Skeletal muscle tissue (tissue), 4 donors: Measurements from ENCODE around the gene OR5AC2. TPM values are rescaled to one million over a fixed set of nuclear protein-coding genes. Genes with fewer than 3 reads are reported as not detected.

Experiments
- H3K27ac ChIP-seq: one replicate; pipeline ENCODE4 v1.7.0; 2013; ENCODE audit warnings: mild to moderate bottlenecking, low read depth, low read length, inconsistent platforms
- H3K27me3 ChIP-seq, 3 donors: one replicate each; pipeline ENCODE4 v1.7.0; 2013; ENCODE audit warnings: low read length in 3 of 3; ENCODE audit not compliant: control insufficient read depth in 3 of 3, insufficient read depth in 3 of 3
- H3K36me3 ChIP-seq, 3 donors: one replicate each; pipeline ENCODE4 v1.7.0; 2013; ENCODE audit warnings: low read length in 3 of 3; ENCODE audit not compliant: control insufficient read depth in 3 of 3, insufficient read depth in 3 of 3
- H3K4me1 ChIP-seq, 3 donors: one replicate each; pipeline ENCODE4 v1.7.0; 2013; ENCODE audit warnings: low read length in 3 of 3, mild to moderate bottlenecking in 3 of 3; ENCODE audit not compliant: control insufficient read depth in 3 of 3, insufficient read depth in 3 of 3
- H3K4me3 ChIP-seq, 3 donors: one replicate each; pipeline ENCODE4 v1.7.0; 2013; ENCODE audit warnings: low read length in 3 of 3
- H3K9ac ChIP-seq, 3 donors: one replicate each; pipeline ENCODE4 v1.7.0; 2013; ENCODE audit warnings: low read length in 3 of 3, mild to moderate bottlenecking in 3 of 3, moderate library complexity in 2 of 3, low read depth in 1 of 3
- H3K9me3 ChIP-seq, 3 donors: one replicate each; pipeline ENCODE4 v1.7.0; 2013; ENCODE audit warnings: low read length in 3 of 3; ENCODE audit not compliant: control insufficient read depth in 3 of 3
- total RNA-seq: library from RNA; depleted of rRNA; stranded (reverse); fragments of >200 nt; gene quantifications from one replicate; pipeline ENCODE4 v1.2.3, GENCODE V29; 2014
- donor health status: Osteomylitis.

OR5AC2 gene
- not detected for total RNA-seq

DNA sequence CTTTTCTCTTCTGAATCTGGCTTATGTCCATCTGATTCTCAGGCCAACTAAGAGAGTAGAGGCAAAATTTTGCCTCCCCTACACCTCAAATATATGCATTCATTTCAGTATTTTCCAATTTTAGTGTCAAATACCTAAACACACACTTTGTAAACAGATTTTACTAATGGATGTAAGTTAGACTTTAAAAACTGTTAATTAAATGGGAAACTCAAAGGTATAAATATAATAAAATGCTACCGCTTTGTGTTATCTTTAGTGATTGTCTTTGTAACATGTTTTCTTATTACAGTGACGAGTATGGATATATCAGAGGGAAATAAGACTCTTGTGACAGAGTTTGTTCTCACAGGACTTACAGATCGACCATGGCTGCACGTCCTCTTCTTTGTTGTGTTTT is at the start of gene OR5AC2:
Gene OR5AC2, plus strand, starts transcription at position 301 of the 400 bp plus-strand sequence. Its CDS starts 0 bp downstream, at position 301.
- no peak within 1 kb of the TSS for H3K9ac ChIP-seq
- H3K27me3 ChIP-seq: no peaks in the 10 kb centered on the region
- no peaks in the 10 kb centered on the region for H3K4me1 ChIP-seq
- H3K36me3 ChIP-seq: no peaks in the 10 kb centered on the region
- no peak within 1 kb of the TSS for H3K27ac ChIP-seq
- H3K4me3 ChIP-seq: no peak within 1 kb of the TSS
- H3K9me3 ChIP-seq: no peaks in the 10 kb centered on the region

DNA sequence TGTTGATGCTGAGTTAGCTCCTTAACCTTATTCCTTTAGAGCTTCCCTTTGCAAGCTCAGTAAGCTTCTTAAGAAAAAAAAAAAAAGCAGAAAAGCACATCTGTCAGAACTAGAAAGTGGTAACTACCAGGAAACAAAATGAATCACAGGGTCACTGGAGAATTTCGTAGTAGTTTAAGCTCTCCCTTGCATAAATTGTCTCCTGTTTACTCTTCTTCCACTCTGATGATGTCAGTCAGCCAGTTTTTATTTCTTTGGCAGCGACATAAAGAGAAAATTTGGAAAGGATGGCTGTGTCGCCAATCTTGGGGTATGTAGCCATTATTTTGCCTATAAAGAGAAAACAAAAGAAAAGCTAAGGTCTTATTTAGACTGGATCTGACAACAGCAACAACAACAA is 48.7 kb upstream of the OR5AC2 start:
- no peaks in the 10 kb centered on the region for H3K9me3 ChIP-seq
- H3K36me3 ChIP-seq: no peaks in the 10 kb centered on the region
- H3K27ac ChIP-seq: no peak overlapping the region
- no peak overlapping the region for H3K9ac ChIP-seq
- no peak overlapping the region for H3K4me3 ChIP-seq
- no peaks in the 10 kb centered on the region for H3K4me1 ChIP-seq
- no peaks in the 10 kb centered on the region for H3K27me3 ChIP-seq

DNA sequence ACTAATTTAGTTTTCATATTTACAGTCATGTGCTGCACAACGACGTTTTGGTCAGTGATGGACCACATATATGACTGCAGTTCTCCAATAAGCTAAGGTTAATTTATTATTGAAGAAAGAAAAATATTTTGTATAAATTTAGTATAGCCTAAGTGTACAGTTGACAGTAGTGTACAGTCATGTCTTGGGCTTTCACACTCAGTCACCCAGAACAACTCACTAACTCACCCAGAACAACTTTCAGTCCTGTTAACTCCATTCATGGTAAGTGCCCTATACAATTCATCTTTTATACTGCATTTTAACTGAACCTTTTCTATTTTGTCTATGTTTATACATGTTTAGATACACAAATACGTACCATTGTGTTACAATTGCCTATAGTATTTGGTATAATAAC is 48.1 kb upstream of the OR5AC2 start:
- H3K27me3 ChIP-seq: no peaks in the 10 kb centered on the region
- no peaks in the 10 kb centered on the region for H3K9me3 ChIP-seq
- no peak overlapping the region for H3K4me3 ChIP-seq
- H3K27ac ChIP-seq: no peak overlapping the region
- no peaks in the 10 kb centered on the region for H3K4me1 ChIP-seq
- H3K36me3 ChIP-seq: no peaks in the 10 kb centered on the region
- H3K9ac ChIP-seq: no peak overlapping the region

GRCh38 chr3:98039322-98040024 is 47.5 kb upstream of the OR5AC2 start:
- Histone ChIP-seq H3K27ac (no peak overlapping the region), H3K4me1 (no peaks in the 10 kb centered on the region), H3K9me3 (no peaks in the 10 kb centered on the region), H3K9ac (no peak overlapping the region), H3K27me3 (no peaks in the 10 kb centered on the region), H3K36me3 (no peaks in the 10 kb centered on the region), H3K4me3 (peak overlapping the region in 2 of 3 donors; percentile 25 to 41)

DNA sequence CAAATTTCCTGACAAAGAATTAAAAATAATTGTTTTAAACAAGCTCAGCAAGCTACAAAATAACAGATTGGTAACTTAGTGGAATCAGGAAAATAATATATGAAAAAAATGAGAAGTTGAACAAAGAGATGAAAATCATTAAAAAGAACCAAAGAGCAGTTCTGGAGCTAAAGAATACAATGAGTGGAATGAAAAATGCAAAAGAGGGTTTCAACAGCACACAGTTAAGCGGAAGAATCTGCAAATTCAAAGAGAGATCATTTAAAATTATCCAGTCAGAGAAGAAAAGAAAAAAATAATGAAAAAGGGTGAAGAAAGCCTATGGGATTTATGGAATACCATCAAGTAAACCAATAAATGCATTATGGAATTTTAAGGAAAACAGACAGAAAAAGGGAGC is 45.6 kb upstream of the OR5AC2 start:
- Histone ChIP-seq H3K4me3 (no peak overlapping the region), H3K36me3 (no peaks in the 10 kb centered on the region), H3K27me3 (no peaks in the 10 kb centered on the region), H3K9ac (no peak overlapping the region), H3K27ac (no peak overlapping the region), H3K9me3 (no peaks in the 10 kb centered on the region), H3K4me1 (no peaks in the 10 kb centered on the region)

DNA sequence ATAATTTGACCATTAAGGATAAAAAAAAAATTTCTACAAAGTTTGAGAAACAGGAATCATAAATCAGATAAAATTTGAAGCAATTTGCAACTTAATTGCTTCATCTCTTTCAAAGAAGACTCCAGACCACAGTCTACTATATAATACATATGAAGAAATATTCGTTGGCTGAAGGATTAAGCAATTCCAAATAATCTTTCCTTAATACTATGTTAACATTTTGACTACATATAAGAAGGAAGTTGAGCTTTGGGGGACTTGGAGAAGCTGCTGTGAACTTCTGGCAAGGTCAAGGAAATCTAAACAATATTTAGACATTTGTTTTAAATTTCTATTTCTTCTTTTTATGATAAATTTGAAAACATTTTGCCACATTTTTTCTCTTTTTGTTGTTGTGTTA is 38.4 kb upstream of the OR5AC2 start:
- Histone ChIP-seq H3K27me3 (peaks cover 0 to 2% (median 0%) of the 10 kb centered on the region in 3 donors), H3K4me3 (no peak overlapping the region)

DNA sequence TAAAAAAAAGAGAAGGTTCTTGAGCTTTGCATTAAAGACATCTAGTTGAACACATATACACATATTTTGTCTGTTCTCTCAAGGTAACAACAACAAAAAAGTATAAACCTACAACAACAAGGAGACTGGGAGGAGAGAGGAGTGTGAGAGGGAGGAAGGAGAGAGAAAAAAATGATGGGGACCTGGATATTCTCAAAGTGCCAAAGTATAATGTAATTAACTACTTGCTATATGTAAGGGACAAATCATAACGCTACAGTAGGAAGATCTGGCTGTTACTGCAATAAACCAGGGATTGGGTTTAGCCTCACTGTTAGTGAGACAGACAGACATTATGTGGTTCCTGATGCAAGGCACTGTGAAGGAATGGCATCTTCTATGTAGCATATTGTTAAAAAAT is 37.7 kb upstream of the OR5AC2 start:
- Histone ChIP-seq H3K27ac (no peak overlapping the region), H3K27me3 (peaks cover 0 to 2% (median 0%) of the 10 kb centered on the region in 3 donors), H3K9ac (no peak overlapping the region), H3K36me3 (no peaks in the 10 kb centered on the region), H3K9me3 (no peaks in the 10 kb centered on the region), H3K4me1 (no peaks in the 10 kb centered on the region), H3K4me3 (no peak overlapping the region)

More for the DNA sequence above, 38.4 kb upstream of the OR5AC2 start:
- Histone ChIP-seq H3K36me3 (no peaks in the 10 kb centered on the region), H3K9me3 (no peaks in the 10 kb centered on the region), H3K9ac (no peak overlapping the region), H3K27ac (no peak overlapping the region), H3K4me1 (no peaks in the 10 kb centered on the region)

DNA sequence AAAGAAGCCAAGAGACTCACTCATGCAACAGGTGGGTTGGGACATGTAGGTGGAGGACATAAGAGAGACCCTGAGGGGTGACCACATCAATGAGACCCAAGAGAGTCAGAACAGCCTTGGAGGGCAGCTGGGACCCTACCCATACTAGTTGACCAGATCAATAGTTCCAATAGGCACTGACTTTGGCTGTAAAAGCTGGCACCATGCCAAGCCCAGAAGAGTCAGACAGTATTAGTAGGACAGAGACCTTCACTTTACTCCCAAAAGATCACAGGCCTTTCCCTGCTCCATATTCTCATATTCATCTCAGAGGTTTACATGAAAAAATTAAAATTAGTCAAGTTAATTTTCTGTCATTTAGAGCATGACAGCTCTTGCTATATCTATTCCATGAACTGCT is 30.9 kb upstream of the OR5AC2 start:
- Histone ChIP-seq H3K9me3 (no peaks in the 10 kb centered on the region), H3K9ac (no peak overlapping the region), H3K27ac (no peak overlapping the region), H3K36me3 (no peaks in the 10 kb centered on the region), H3K4me1 (no peaks in the 10 kb centered on the region), H3K27me3 (no peaks in the 10 kb centered on the region), H3K4me3 (no peak overlapping the region)

DNA sequence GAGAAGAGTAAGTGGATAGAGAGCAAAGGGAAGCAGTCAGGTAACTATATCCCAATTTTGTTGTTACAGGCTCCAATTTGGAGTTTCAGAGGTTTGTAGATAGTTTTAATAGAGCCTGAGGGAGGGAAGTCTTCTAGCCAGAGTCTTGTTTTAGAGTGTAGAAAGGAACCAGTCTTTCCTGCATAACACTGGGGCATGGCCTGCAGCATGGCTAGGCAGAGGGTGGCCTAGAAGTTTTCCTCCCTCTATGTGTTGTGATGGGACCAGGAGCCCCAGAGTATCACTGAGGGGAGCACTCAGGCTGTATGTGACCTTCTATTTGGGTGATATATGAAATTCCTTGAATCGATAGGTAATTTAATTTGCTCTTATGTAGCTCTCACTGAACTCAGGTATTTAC is 29.3 kb upstream of the OR5AC2 start:
- Histone ChIP-seq H3K4me1 (no peaks in the 10 kb centered on the region), H3K9ac (no peak overlapping the region), H3K9me3 (no peaks in the 10 kb centered on the region), H3K4me3 (no peak overlapping the region), H3K27ac (no peak overlapping the region), H3K27me3 (no peaks in the 10 kb centered on the region), H3K36me3 (no peaks in the 10 kb centered on the region)

DNA sequence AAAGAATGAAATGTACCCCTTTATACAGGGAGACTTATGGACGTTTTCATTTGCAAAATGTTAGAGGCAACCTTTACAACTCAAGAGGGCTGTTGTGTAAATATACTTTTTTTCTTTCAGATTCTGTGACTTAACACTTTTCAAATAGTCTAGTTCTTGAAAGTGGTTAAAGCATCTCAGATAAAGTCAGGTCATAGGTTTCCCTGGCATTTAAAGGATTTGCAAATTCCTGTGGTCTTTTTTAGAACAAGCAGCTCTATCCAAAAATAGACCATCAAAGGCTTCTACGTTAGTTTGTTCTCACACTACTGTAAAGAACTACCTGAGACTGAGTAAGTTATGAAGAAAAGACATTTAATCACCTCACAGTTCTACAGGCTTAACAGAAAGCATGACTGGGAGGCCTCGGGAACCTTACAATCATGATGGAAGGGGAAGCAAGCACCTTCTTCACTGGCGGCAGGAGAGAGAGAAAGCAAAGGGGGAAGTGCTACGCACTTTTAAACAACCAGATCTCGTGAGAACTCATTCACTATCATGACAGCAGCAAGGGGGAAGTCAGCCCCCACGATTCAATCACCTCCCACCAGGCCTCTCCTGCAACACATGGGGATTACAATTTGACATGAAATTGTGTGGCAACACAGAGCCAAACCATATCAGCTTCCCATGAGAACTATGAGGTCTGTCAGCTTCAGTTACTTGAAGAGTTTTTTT is 28.6 kb upstream of the OR5AC2 start:
- Histone ChIP-seq H3K9me3 (no peaks in the 10 kb centered on the region), H3K36me3 (no peaks in the 10 kb centered on the region), H3K9ac (no peak overlapping the region), H3K4me3 (no peak overlapping the region), H3K27ac (no peak overlapping the region), H3K27me3 (no peaks in the 10 kb centered on the region), H3K4me1 (no peaks in the 10 kb centered on the region)
